PFSK-1 (cell line): ENCODE results near the gene TMEM242.

Experiments
- POLR2AphosphoS5 ChIP-seq: IDR thresholded peaks from 2 replicates; pipeline ENCODE4 v1.6.1; 2012; ENCODE audit warnings: low read depth, mild to moderate bottlenecking, control low read depth, low read length, moderate library complexity
- SIN3A ChIP-seq: IDR thresholded peaks from 2 replicates; pipeline ENCODE4 v1.6.1; 2012; ENCODE audit warnings: mild to moderate bottlenecking, low read length, moderate library complexity, borderline replicate concordance; ENCODE audit not compliant: insufficient read depth

DNA sequence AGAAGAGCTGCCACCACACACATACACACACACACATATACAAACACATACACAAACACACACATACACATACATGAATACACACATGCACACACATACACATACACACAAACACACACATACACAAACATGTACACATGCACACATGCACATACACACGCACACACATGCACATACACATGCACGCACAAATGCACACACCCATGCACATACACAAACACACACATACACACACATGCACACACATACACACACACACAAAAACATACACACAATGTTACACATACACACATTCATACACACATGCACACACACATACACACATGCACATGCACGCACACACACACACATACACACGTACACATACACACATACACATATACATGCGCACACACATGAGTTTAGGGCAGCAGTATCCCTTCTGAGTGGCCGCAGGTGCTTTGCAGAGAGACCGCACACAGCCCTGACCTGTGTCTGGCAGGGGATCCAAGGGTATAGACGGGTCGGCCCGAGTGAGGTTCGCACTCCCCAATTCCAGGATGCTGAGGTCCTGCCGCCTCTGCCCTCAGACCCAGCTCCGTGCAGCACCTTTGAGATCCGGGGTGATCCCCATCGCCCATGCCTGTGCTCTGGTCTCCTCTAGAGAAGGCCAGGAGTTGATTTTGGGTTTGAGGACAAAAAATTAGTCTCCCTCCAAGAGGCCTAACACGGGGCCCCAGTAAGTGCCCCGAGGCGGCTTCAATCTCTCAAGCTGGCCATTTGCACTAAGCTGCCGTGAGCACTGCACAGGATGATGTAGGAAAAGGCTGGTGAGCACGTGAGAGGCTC lies 56.8 kb downstream of the TMEM242 start:
- TF ChIP-seq SIN3A, result no peak
- no peak for TF ChIP-seq POLR2AphosphoS5
